ENCODE measurements around the gene THSD7B.
"Not testable (repeated sequence)": the region's sequence is repeated elsewhere in the genome, so short reads cannot be mapped to it uniquely, and the experiment has no call there.

Gene THSD7B

GRCh38 chr2:136935119-136935518 lies 169.8 kb downstream of the THSD7B start:
- DNase-seq: no peak

GRCh38 chr2:136956050-136956449 lies 190.7 kb downstream of the THSD7B start:
- DNase-seq: no peak

- DNase-seq: no peak
Measured at GRCh38 chr2:136957044-136957443, 191.7 kb downstream of the THSD7B start.

- no peak for DNase-seq
Measured at GRCh38 chr2:136962105-136962725, 196.9 kb downstream of the THSD7B start.

- no peak for DNase-seq
Measured at GRCh38 chr2:136966485-136966884, 201.1 kb downstream of the THSD7B start.

GRCh38 chr2:136980303-136980702 lies 215.0 kb downstream of the THSD7B start:
- no peak for DNase-seq

GRCh38 chr2:136981689-136982088 lies 216.3 kb downstream of the THSD7B start:
- not testable (repeated sequence) for DNase-seq

GRCh38 chr2:136985044-136985443 lies 219.7 kb downstream of the THSD7B start:
- DNase-seq: no peak

- DNase-seq: no peak
Measured at GRCh38 chr2:136986605-136987221, 221.4 kb downstream of the THSD7B start.

- DNase-seq: no peak
Measured at GRCh38 chr2:136990316-136990715, 225.0 kb downstream of the THSD7B start.

GRCh38 chr2:136994793-136995192 lies 229.4 kb downstream of the THSD7B start:
- no peak for DNase-seq

- DNase-seq: no peak
Measured at GRCh38 chr2:136997557-136997956, 232.2 kb downstream of the THSD7B start.

GRCh38 chr2:137000811-137001210 lies 235.5 kb downstream of the THSD7B start:
- DNase-seq: peak; percentile 21

GRCh38 chr2:137002896-137003295 lies 237.6 kb downstream of the THSD7B start:
- no peak for DNase-seq

GRCh38 chr2:137005210-137005609 lies 239.9 kb downstream of the THSD7B start:
- no peak for DNase-seq

- no peak for DNase-seq
Measured at GRCh38 chr2:137007938-137008337, 242.6 kb downstream of the THSD7B start.

- no peak for DNase-seq
Measured at GRCh38 chr2:137009953-137010352, 244.6 kb downstream of the THSD7B start.

GRCh38 chr2:137020452-137021196 lies 255.3 kb downstream of the THSD7B start:
- DNase-seq: no peak

GRCh38 chr2:137021763-137022162 lies 256.4 kb downstream of the THSD7B start:
- no peak for DNase-seq

GRCh38 chr2:137023205-137023604 lies 257.9 kb downstream of the THSD7B start:
- no peak for DNase-seq

- no peak for DNase-seq
Measured at GRCh38 chr2:137031731-137032130, 266.4 kb downstream of the THSD7B start.

- DNase-seq: no peak
Measured at GRCh38 chr2:137036619-137037018, 271.3 kb downstream of the THSD7B start.

GRCh38 chr2:137039482-137040152 lies 274.3 kb downstream of the THSD7B start:
- no peak for DNase-seq

- DNase-seq: no peak
Measured at GRCh38 chr2:137047369-137047768, 282.0 kb downstream of the THSD7B start.

Data from NCI-H1105 (cell line).